ENCODE results near the gene STAP1.

The STAP1 gene

DNA sequence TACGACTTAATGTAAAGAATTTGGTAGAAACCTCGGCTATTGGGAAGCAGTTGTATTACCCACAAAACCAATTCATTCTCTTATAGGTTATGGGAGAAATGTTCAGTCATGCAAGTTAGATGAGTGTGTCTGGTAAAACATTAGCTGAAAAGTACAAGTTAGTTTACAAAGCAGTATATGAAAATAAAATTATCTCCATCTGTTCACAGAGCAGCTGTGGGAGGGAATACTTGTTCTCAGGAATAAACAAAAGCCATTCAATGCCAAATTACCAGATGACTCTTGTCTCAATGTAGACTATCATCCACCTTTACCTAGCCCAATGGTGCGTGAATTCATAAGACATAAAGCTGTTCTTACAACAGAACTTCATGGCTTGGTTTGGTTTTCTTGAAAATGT, 28.6 kb downstream of the STAP1 start:
- no peak for DNase-seq (ENCODE audit: insufficient read length)
- peak; percentile 27 for FAIRE-seq
- TF ChIP-seq POLR2A (IDR thresholded peaks at IDR 0.05; ENCODE audit: low read depth, low read length) (no peak), TAF1 (IDR thresholded peaks at IDR 0.05; ENCODE audit: borderline replicate concordance, low read depth, low read length) (no peak)

DNA sequence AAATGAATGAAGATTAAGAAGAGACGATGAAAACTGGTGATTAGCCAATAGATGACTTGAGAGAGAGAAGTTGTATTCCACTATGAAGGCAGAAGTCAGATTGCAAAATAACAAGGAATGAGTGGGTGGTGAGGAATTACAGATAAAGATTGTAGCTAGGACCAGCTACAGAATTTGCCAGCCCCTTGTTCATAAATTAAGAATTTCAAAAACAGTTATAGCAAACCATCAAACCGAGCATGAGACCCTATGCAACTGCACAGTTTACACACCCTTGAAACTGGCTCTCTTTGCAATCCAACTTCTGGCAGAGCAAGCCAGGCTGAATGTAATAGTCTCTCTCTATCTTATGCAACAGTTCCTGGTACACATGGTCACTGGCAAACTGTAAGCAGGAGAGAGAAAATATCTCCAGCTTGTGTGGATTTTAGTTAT, 35.2 kb downstream of the STAP1 start:
- no peak for FAIRE-seq
- no peak for DNase-seq (ENCODE audit: insufficient read length)
- TF ChIP-seq TAF1 (IDR thresholded peaks at IDR 0.05; ENCODE audit: borderline replicate concordance, low read depth, low read length) (no peak), POLR2A (IDR thresholded peaks at IDR 0.05; ENCODE audit: low read depth, low read length) (no peak), POLR2AphosphoS5 (IDR thresholded peaks at IDR 0.05; ENCODE audit: low read depth, low read length) (no peak)

DNA sequence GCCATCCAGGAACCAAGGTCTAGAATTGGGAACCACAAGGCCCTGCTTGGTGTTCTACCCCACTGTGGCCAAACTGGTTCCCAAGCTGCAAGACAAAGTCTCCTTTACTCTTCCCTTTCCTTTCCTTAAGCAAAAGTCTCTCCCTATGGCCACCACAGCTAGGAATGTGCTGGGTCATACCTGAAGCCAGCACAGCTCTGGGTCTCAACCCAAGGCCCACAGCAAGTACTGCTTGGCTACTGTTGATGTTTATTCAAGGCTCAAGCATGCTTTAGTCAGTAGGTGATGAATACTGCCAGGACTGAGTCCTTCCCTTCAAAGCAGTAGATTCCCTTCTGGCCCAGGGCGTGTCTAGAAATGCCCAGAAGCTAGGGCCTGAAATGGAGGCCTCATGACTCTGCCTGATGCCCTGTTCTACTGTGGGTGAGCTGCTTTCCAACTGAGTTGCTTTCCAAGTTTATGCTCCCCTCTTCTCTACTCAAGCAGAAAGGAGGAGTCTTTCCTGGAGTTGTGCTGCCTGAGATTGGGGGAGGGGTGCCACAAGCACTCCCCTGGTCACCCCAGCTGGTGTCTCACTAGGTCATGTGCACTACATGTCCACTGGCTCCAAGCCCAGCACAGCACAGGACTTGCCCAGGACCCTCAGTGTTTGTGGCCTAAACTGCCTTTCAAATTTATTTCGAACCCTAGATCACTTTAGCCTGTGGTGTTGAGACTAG, 44.9 kb downstream of the STAP1 start:
- FAIRE-seq = no peak
- no peak for DNase-seq (ENCODE audit: insufficient read length)
- no peak for TF ChIP-seq POLR2A (IDR thresholded peaks at IDR 0.05; ENCODE audit: low read depth, low read length)
- TF ChIP-seq POLR2AphosphoS5 (IDR thresholded peaks at IDR 0.05; ENCODE audit: low read depth, low read length) = no peak
- no peak for TF ChIP-seq TAF1 (IDR thresholded peaks at IDR 0.05; ENCODE audit: borderline replicate concordance, low read depth, low read length)

DNA sequence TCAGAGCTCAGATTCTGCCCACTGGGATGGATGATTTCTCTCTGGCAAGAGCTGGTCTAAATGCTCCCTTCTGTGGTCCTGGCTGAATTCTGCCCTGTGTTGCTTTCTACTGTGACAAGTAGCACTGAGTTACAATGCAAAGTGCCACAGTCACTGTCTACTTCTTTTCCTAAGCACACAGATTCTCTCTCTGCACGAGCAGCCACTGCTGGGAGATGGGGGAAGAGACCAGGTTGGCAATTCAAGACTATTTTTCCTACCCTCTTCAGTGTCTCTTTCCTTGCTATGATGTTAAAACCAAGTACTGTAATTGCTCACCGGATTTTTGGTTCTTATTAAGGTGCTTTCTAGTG, 45.5 kb downstream of the STAP1 start:
- FAIRE-seq = peak; percentile 21
- DNase-seq (ENCODE audit: insufficient read length) = no peak
- TF ChIP-seq POLR2AphosphoS5 (IDR thresholded peaks at IDR 0.05; ENCODE audit: low read depth, low read length) (no peak), TAF1 (IDR thresholded peaks at IDR 0.05; ENCODE audit: borderline replicate concordance, low read depth, low read length) (no peak), POLR2A (IDR thresholded peaks at IDR 0.05; ENCODE audit: low read depth, low read length) (no peak)

DNA sequence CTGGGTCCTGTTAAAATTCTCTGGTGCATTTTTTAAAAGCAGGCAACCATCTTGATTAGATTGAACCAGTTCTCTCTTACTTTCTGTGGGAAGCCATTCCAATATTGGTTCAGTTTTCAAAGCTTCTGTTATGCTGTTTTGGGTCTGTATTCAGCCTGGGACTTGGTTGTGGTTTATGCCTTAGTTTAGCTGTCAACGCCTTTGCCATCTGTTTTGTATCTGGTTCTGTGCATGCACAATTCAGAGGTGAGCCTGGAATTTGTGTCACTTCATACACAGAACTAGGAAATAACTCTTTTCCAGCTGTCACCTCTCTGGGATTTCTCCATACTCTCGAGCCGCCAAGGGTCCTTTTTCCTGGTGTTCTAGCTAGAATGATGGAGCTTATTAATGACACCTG, 46.2 kb downstream of the STAP1 start:
- FAIRE-seq = no peak
- TF ChIP-seq TAF1 (IDR thresholded peaks at IDR 0.05; ENCODE audit: borderline replicate concordance, low read depth, low read length) (no peak), POLR2A (IDR thresholded peaks at IDR 0.05; ENCODE audit: low read depth, low read length) (no peak), POLR2AphosphoS5 (IDR thresholded peaks at IDR 0.05; ENCODE audit: low read depth, low read length) (no peak)
- no peak for DNase-seq (ENCODE audit: insufficient read length)

DNA sequence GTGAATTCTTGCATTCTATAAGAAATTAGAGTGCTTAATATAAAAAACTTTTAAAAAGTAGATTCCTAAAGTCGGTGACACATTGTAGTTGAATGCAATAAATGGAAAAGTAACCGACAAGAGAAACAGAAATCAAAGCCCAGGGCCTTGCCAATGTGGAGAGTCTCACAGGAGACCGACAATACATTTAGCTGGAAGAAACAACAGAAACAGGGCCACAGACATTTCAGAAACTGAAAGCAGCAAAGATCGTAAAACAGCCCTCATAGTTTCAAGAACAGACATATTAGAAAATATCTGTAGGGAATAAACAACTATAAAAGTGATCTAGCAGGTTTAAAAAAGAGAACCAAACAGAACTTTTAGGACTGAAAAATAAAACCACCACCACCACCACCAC, 49.5 kb downstream of the STAP1 start:
- TF ChIP-seq POLR2A (IDR thresholded peaks at IDR 0.05; ENCODE audit: low read depth, low read length) (no peak), TAF1 (IDR thresholded peaks at IDR 0.05; ENCODE audit: borderline replicate concordance, low read depth, low read length) (no peak), POLR2AphosphoS5 (IDR thresholded peaks at IDR 0.05; ENCODE audit: low read depth, low read length) (no peak)
- FAIRE-seq (no peak), DNase-seq (ENCODE audit: insufficient read length) (no peak)

DNA sequence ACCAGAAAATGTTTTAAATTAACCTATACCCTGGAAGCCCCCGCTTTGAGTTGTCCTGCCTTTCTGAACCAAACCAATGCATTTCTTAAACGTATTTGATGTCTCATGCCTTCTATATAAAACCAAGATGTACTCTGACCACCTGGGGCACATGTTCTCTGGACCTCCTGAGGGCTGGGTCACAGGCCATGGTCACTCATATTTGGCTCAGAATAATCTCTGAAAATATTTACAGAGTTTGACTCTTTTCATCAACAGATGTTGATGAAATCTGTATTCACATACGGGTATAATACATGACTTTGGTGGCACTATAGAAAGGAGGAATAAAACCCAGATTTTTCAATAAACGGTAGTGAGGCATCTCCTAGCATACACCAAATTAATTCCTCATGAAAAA, 55.7 kb downstream of the STAP1 start:
- no peak for FAIRE-seq
- TF ChIP-seq POLR2A (IDR thresholded peaks at IDR 0.05; ENCODE audit: low read depth, low read length) (no peak), POLR2AphosphoS5 (IDR thresholded peaks at IDR 0.05; ENCODE audit: low read depth, low read length) (no peak), TAF1 (IDR thresholded peaks at IDR 0.05; ENCODE audit: borderline replicate concordance, low read depth, low read length) (no peak)

DNA sequence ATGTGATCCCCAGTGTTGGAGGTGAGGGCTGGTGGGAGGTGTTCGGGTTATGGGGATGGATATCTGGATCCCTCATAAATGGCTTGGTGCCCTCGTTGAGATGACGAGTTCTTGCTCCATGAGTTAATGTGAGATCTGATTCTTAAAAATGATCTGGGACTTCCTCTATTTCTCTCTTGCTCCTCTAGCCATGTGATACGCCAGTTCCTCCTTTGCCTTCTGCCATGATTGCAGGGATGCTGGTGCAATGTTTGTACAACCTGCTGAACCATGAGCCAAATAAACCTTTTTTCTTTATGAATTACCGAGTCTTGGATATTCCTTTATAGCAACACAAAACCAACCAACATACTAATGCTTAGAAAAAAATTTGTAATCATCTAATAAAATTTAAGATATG, 56.6 kb downstream of the STAP1 start:
- no peak for DNase-seq (ENCODE audit: insufficient read length)
- TF ChIP-seq TAF1 (IDR thresholded peaks at IDR 0.05; ENCODE audit: borderline replicate concordance, low read depth, low read length) (no peak), POLR2A (IDR thresholded peaks at IDR 0.05; ENCODE audit: low read depth, low read length) (no peak), POLR2AphosphoS5 (IDR thresholded peaks at IDR 0.05; ENCODE audit: low read depth, low read length) (no peak)
- FAIRE-seq = no peak

More for the DNA sequence above, 55.7 kb downstream of the STAP1 start:
- DNase-seq (ENCODE audit: insufficient read length) = no peak

DNA sequence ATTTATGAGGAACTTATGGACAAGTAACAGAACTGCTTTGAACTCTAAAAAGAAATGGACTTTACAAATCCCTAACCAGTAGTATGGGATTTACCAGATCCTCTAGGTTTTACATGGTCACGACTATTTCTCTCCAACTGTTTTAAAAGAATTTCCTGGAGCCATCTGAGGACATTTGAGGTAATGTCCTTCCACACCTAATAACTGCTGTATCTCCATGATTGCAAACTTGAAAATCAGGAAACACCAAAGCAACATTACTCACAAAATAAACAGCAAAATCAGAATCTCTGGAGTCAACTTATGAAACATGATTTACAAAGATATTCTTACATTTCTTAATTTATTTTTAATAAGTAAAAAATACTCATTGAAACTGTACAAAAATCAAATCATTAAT, 58.0 kb downstream of the STAP1 start:
- DNase-seq (ENCODE audit: insufficient read length) = no peak
- no peak for FAIRE-seq
- TF ChIP-seq POLR2A (IDR thresholded peaks at IDR 0.05; ENCODE audit: low read depth, low read length) (no peak), TAF1 (IDR thresholded peaks at IDR 0.05; ENCODE audit: borderline replicate concordance, low read depth, low read length) (no peak)

DNA sequence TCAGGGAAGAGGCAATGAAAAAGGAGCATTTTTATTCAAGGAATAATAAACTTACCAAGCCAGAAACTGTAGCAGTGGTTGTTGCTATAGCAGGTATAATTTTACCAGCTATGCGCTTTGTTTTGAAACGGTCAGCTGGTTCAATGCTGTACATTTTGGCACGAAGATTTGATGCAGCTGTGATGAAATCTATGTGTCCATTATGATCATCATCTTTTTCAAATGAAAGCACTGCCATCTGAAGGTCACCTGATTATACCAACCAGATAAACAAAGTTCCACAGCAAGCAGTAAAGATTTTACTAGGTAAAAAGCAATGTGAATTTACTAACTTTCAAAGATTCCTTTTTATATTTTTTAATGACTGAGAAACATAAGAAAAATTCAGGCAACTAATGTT, 66.4 kb downstream of the STAP1 start:
- TF ChIP-seq POLR2A (IDR thresholded peaks at IDR 0.05; ENCODE audit: low read depth, low read length) = no peak
- no peak for TF ChIP-seq TAF1 (IDR thresholded peaks at IDR 0.05; ENCODE audit: borderline replicate concordance, low read depth, low read length)
- no peak for TF ChIP-seq POLR2AphosphoS5 (IDR thresholded peaks at IDR 0.05; ENCODE audit: low read depth, low read length)
- DNase-seq (ENCODE audit: insufficient read length) (no peak), FAIRE-seq (no peak)

DNA sequence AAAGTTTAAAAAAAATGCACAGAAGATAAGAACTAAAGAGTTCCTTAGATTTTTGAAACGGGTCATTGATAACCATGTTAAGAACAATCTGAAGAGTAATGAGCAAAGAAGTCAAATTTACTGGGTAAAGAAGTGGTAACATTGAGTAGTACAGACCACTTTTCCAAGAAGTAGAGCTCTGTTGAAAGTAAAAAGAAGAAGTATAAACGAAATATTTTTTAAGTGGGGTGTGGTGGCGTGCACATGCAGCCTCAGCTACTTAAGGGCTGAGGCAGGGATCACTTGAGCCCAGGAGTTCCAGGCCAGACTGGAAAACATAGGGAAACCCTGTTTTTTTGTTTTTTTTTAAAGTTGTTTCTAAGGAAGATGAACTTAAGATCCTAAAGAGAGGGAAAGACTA, 74.0 kb downstream of the STAP1 start:
- TF ChIP-seq POLR2AphosphoS5 (IDR thresholded peaks at IDR 0.05; ENCODE audit: low read depth, low read length) (no peak), POLR2A (IDR thresholded peaks at IDR 0.05; ENCODE audit: low read depth, low read length) (no peak), TAF1 (IDR thresholded peaks at IDR 0.05; ENCODE audit: borderline replicate concordance, low read depth, low read length) (no peak)
- no peak for DNase-seq (ENCODE audit: insufficient read length)
- no peak for FAIRE-seq

DNA sequence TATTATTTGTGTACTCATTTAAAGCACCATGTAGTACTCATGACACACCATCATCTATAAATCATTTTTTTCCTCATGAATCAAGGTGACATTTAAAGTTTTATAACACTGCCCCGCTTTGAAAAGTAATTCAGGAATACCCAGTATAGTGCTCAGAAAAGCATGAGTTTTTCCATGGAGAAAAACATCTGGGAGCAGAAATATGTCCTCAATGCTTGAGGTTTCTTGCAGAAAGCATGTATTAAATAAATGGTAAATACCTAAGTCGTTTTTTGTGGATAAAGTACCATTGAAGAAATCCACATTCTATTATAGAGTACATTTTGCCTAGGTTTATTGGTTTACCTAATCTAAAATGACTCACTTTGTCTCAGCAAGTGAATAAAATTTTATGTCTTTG, 76.2 kb downstream of the STAP1 start:
- no peak for DNase-seq (ENCODE audit: insufficient read length)
- TF ChIP-seq TAF1 (IDR thresholded peaks at IDR 0.05; ENCODE audit: borderline replicate concordance, low read depth, low read length) (no peak), POLR2A (IDR thresholded peaks at IDR 0.05; ENCODE audit: low read depth, low read length) (no peak), POLR2AphosphoS5 (IDR thresholded peaks at IDR 0.05; ENCODE audit: low read depth, low read length) (no peak)
- FAIRE-seq = no peak

Data from GM12892 (cell line).